CD4-positive, alpha-beta T cell treated with Interleukin-6 for 4 hours (primary cell): Measurements from ENCODE around the gene DQX1.
"Not testable (repeated sequence)": the region's sequence is repeated elsewhere in the genome, so short reads cannot be mapped to it uniquely, and the experiment has no call there.

ENCODE experiments used
- DNase-seq: peaks from one replicate; pipeline ENCODE4 v3.0.0-alpha.2; 2020; ENCODE audit warnings: mixed read lengths

DQX1 gene

GRCh38 chr2:74491648-74492544 is 34.1 kb downstream of the DQX1 start:
- DNase-seq: no peak

- DNase-seq: no peak
Measured at GRCh38 chr2:74489906-74490305, 36.1 kb downstream of the DQX1 start.

GRCh38 chr2:74488643-74489481 is 37.2 kb downstream of the DQX1 start:
- no peak for DNase-seq

GRCh38 chr2:74486141-74486540 is 39.9 kb downstream of the DQX1 start:
- DNase-seq: no peak

GRCh38 chr2:74483675-74484164 is 42.3 kb downstream of the DQX1 start:
- not testable (repeated sequence) for DNase-seq

GRCh38 chr2:74482801-74483674 is 43.0 kb downstream of the DQX1 start, which contains the start of the genes CCDC142 and TTC31:
Gene CCDC142, minus strand, starts transcription at chr2:74482998. Its CDS starts 161 bp downstream, at chr2:74482837.
Gene TTC31, plus strand, starts transcription at chr2:74483081. Its CDS starts 15 bp downstream, at chr2:74483096.
- peak; percentile 95 for DNase-seq

GRCh38 chr2:74481961-74482800 is 43.9 kb downstream of the DQX1 start:
- peak; percentile 56 for DNase-seq

- DNase-seq: no peak
Measured at GRCh38 chr2:74481431-74481830, 44.6 kb downstream of the DQX1 start.

- DNase-seq: no peak
Measured at GRCh38 chr2:74474899-74475298, 51.1 kb downstream of the DQX1 start.

- DNase-seq: no peak
Measured at GRCh38 chr2:74474481-74474880, 51.5 kb downstream of the DQX1 start.

- no peak for DNase-seq
Measured at GRCh38 chr2:74472945-74473258, 53.1 kb downstream of the DQX1 start.

GRCh38 chr2:74472086-74472944 is 53.7 kb downstream of the DQX1 start, which contains the start of gene MRPL53:
Gene MRPL53, minus strand, starts transcription at chr2:74472680. Its CDS starts 20 bp downstream, at chr2:74472660.
- peak; percentile 96 for DNase-seq

- no peak for DNase-seq
Measured at GRCh38 chr2:74471332-74472065, 54.5 kb downstream of the DQX1 start.

GRCh38 chr2:74470742-74471141 is 55.3 kb downstream of the DQX1 start:
- not testable (repeated sequence) for DNase-seq
